Measurements from ENCODE around the gene MB21D2. TPM values are rescaled to one million over a fixed set of nuclear protein-coding genes. Genes with fewer than 3 reads are reported as not detected.
A peak's percentile ranks its signal among the peaks of the same experiment; 100 is the strongest.

MB21D2 gene
- total and polyA plus RNA-seq, 8 donors, result 3.2 to 6.9 (median 5.7) TPM

DNA sequence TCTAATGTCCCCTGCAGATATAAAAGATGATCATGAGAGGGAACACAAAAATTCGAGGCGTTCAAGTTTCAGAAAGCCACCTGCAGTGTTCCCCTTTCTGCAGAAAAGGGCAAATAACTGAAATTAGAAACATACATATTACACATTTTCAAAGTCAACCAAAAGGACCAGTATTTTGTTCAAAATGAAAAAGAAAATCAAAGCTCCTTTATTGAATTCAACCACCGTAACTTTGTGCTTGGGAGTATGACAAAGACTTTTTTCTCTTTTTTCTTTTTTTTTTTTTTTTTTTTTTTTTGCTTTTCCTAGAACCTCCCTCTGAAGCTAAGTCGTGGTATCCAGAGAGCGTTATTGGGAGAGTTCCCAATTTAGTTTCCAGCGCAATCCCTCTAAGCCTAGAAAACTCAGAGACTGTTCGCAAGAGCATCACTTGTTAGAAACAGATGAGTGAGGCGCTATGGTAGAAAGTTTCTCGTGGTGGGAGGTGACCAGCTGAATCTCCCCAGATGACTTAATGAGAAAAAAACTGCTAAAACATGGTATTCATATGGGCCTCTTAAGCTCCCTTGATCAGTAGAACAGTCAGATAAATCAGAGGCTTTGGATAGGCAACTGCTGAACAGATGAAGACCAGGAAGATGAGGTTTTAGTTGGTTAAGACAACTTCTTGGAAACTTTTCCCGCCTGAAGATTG is 77.4 kb downstream of the MB21D2 start:
- Histone ChIP-seq H3K27ac (no peak overlapping the region), H3K4me1 (peaks cover 0 to 6% of the 10 kb centered on the region in 2 donors), H3K9me3 (no peaks in the 10 kb centered on the region), H3K36me3 (no peaks in the 10 kb centered on the region), H3K27me3 (peaks cover 0 to 4% of the 10 kb centered on the region in 2 donors), H3K4me3 (no peak overlapping the region)
- DNase-seq (no peak), ATAC-seq (no peak)
- intact Hi-C loops (cut with DNase I), result no loop called here
- TF ChIP-seq, protein P1, sequence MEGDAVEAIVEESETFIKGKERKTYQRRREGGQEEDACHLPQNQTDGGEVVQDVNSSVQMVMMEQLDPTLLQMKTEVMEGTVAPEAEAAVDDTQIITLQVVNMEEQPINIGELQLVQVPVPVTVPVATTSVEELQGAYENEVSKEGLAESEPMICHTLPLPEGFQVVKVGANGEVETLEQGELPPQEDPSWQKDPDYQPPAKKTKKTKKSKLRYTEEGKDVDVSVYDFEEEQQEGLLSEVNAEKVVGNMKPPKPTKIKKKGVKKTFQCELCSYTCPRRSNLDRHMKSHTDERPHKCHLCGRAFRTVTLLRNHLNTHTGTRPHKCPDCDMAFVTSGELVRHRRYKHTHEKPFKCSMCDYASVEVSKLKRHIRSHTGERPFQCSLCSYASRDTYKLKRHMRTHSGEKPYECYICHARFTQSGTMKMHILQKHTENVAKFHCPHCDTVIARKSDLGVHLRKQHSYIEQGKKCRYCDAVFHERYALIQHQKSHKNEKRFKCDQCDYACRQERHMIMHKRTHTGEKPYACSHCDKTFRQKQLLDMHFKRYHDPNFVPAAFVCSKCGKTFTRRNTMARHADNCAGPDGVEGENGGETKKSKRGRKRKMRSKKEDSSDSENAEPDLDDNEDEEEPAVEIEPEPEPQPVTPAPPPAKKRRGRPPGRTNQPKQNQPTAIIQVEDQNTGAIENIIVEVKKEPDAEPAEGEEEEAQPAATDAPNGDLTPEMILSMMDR (IDR thresholded peaks at IDR 0.05), result no peak

- H3K4me1 ChIP-seq, result peaks cover 0 to 14% of the 10 kb centered on the region in 2 donors
- TF ChIP-seq, protein P1 (IDR thresholded peaks at IDR 0.05), result no peak
- no peak overlapping the region for H3K4me3 ChIP-seq
- H3K27ac ChIP-seq, result peak overlapping the region in 1 of 2 donors; percentile 8
- intact Hi-C loops (cut with DNase I), result no loop called here
- ATAC-seq (no peak), DNase-seq (no peak)
- H3K27me3 ChIP-seq, result no peaks in the 10 kb centered on the region
- no peaks in the 10 kb centered on the region for H3K36me3 ChIP-seq
- H3K9me3 ChIP-seq, result no peaks in the 10 kb centered on the region
These were observed 81.5 kb downstream of the MB21D2 start for GRCh38 chr3:192835818-192836815.

DNA sequence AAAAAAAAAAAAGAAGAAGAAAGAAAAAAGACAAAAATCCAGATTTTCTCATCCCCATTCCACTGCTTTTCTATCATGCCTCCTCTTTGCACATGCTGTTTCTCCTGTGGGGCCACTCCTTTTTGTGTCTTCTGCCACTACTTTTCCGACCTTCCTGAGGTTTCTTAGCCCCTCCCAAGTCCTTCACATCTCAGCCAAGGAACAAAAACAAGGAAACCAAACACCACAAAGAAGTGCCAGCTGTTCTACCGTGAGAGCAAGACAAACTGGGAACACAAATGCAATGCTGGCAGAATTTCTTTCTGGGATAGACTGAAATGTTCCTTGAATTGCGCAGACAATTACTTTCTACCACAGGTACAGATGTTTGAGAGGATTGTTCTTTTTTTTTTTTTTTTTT is 83.2 kb downstream of the MB21D2 start:
- DNase-seq, result no peak
- peaks cover 0 to 14% of the 10 kb centered on the region in 2 donors for H3K4me1 ChIP-seq
- no peak for ATAC-seq
- no peaks in the 10 kb centered on the region for H3K36me3 ChIP-seq
- H3K27ac ChIP-seq, result no peak overlapping the region
- TF ChIP-seq, protein P1 (IDR thresholded peaks at IDR 0.05), result no peak
- no peak overlapping the region for H3K4me3 ChIP-seq
- intact Hi-C loops (cut with DNase I), result no loop called here
- H3K9me3 ChIP-seq, result no peaks in the 10 kb centered on the region
- no peaks in the 10 kb centered on the region for H3K27me3 ChIP-seq

GRCh38 chr3:192833177-192833890 is 84.3 kb downstream of the MB21D2 start:
- TF ChIP-seq, protein P1 (IDR thresholded peaks at IDR 0.05), result no peak
- H3K4me3 ChIP-seq, result no peak overlapping the region
- DNase-seq, result peak in 2 of 4 donors; percentile 60 to 69
- H3K9me3 ChIP-seq, result no peaks in the 10 kb centered on the region
- no peaks in the 10 kb centered on the region for H3K27me3 ChIP-seq
- peaks cover 0 to 14% of the 10 kb centered on the region in 2 donors for H3K4me1 ChIP-seq
- peak; percentile 50 for ATAC-seq
- H3K36me3 ChIP-seq, result no peaks in the 10 kb centered on the region
- peak overlapping the region; percentile 13 to 71 for H3K27ac ChIP-seq
- intact Hi-C loops (cut with DNase I), result no loop called here

Measured in left lung (tissue), 10 donors.